ENCODE measurements around the gene SULT1A1.
"Not testable (repeated sequence)": the region's sequence is repeated elsewhere in the genome, so short reads cannot be mapped to it uniquely, and the experiment has no call there.

DNA sequence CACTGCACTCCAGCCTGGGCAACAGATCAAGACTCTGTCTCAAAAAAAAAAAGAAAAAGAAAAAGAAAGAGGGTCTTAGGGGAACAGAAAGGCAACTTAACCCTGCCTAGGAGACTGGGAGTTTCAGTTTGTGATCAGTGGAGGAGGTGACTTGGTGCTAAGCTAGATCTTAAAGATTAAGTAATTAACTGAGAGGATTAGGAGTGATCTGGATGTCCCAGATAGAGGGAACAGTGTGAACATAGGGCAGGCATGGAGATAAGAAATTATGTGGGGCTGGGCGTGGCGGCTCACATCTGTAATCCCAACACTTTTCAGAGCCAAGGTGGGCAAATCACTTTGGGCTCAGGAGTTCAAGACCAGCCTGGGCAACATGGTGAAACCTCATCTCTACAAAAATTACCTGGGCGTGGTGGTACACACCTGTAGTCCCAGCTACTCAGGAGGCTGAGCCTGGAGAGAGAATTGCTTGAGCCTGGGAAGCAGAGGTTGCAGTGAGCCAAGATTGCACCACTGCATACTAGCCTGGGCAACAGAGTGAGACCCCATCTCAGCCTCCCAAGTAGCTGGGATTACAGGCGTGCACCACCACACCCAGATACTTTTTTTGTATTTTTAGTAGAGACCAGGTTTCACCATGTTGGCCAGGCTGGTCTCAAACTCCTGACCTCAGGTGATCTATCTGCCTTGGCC lies 43.5 kb downstream of the SULT1A1 start:
- not testable (repeated sequence) for TF ChIP-seq SUZ12 (IDR thresholded peaks at IDR 0.05; ENCODE audit: extremely low read depth, insufficient read depth, insufficient read length); ZNF274 (IDR thresholded peaks at IDR 0.05; ENCODE audit: low read depth, low read length); YY1 (IDR thresholded peaks at IDR 0.05; ENCODE audit: insufficient read depth, insufficient read length)

All from NT2/D1 (cell line).